Testis (tissue), 2 donors: Measurements from ENCODE around the gene GNMT.

Source experiments
- CTCF ChIP-seq, 3 experiments: fragments of 450-650 bp in 2 of 3; fragments of 200-600 bp in 1 of 3; sonication (generic) in 1 of 3; IDR thresholded peaks; one replicate each; pipeline ENCODE4 v1.5.1; 2016 to 2019; ENCODE audit warnings: antibody characterized with exemption in 3 of 3, mild to moderate bottlenecking in 2 of 3, moderate library complexity in 1 of 3
- POLR2A ChIP-seq: fragments of 450-650 bp; IDR thresholded peaks from one replicate; pipeline ENCODE4 v1.6.1; 2017; ENCODE audit warnings: antibody characterized with exemption, mild to moderate bottlenecking, moderate library complexity

GRCh38 chr6:42916288-42916687, 44.3 kb upstream of the GNMT start:
- TF ChIP-seq POLR2A, result no peak
- no peak for TF ChIP-seq CTCF (IDR thresholded peaks at IDR 0.05)
